Measurements from ENCODE around the gene SHC3.

SHC3 gene

DNA sequence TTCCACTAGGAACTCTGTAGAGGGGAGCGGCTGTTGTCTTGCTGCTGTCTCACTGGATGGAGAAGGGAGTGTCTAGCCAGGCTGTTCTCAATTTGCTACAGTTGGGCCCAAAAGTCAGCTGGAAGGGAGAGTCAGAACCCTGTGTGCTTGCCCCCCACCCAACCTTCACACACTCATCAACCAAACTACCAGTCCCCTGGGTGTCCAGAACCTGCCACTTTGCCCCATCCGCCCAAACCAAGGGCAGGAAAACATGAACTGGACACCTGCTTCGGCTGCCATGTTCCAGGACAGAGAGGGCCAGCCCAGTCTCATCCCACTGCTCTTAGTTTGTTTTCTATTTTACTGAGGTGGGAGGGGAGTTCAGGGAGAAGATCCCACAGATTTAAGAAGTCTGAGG is 105.2 kb downstream of the SHC3 start:
- no peak for DNase-seq (ENCODE audit: extremely low read depth, low read depth)
- no peak overlapping the region for H3K4me3 ChIP-seq (replicated peaks; ENCODE audit: low read depth, low read length)
- TF ChIP-seq, protein P1, sequence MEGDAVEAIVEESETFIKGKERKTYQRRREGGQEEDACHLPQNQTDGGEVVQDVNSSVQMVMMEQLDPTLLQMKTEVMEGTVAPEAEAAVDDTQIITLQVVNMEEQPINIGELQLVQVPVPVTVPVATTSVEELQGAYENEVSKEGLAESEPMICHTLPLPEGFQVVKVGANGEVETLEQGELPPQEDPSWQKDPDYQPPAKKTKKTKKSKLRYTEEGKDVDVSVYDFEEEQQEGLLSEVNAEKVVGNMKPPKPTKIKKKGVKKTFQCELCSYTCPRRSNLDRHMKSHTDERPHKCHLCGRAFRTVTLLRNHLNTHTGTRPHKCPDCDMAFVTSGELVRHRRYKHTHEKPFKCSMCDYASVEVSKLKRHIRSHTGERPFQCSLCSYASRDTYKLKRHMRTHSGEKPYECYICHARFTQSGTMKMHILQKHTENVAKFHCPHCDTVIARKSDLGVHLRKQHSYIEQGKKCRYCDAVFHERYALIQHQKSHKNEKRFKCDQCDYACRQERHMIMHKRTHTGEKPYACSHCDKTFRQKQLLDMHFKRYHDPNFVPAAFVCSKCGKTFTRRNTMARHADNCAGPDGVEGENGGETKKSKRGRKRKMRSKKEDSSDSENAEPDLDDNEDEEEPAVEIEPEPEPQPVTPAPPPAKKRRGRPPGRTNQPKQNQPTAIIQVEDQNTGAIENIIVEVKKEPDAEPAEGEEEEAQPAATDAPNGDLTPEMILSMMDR (IDR thresholded peaks at IDR 0.05; ENCODE audit: low read depth, low read length, missing control alignments) = no peak

GRCh38 chr9:89071591-89071990 is 107.0 kb downstream of the SHC3 start:
- TF ChIP-seq, protein P1 (IDR thresholded peaks at IDR 0.05; ENCODE audit: low read depth, low read length, missing control alignments) = no peak
- DNase-seq (ENCODE audit: extremely low read depth, low read depth) = no peak
- H3K4me3 ChIP-seq (replicated peaks; ENCODE audit: low read depth, low read length) = no peak overlapping the region

DNA sequence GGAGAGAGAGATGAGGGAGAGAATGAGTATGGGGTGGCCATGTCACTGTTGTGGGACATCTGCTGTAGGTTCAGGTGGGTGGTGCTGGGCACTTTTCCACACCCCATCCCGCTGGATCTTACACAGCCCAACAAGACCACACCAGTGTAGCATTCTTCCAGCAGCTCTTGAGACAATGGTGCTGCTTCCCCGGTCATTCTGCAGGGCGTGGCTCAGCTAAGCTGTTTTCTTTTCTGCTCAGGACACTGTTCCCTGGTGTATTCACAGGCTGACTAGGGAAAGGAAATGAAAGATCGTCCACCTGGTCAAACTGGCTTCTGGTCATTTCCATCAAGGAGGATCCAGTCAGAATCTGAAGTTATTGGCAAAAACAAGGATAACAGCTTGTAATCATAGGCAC is 111.8 kb downstream of the SHC3 start:
- H3K4me3 ChIP-seq (replicated peaks; ENCODE audit: low read depth, low read length) = no peak overlapping the region
- TF ChIP-seq, protein P1 (IDR thresholded peaks at IDR 0.05; ENCODE audit: low read depth, low read length, missing control alignments) = no peak
- DNase-seq (ENCODE audit: extremely low read depth, low read depth) = no peak

GRCh38 chr9:89065921-89066320 is 112.7 kb downstream of the SHC3 start:
- no peak for DNase-seq (ENCODE audit: extremely low read depth, low read depth)
- no peak overlapping the region for H3K4me3 ChIP-seq (replicated peaks; ENCODE audit: low read depth, low read length)
- TF ChIP-seq, protein P1 (IDR thresholded peaks at IDR 0.05; ENCODE audit: low read depth, low read length, missing control alignments) = no peak

GRCh38 chr9:89060790-89061189 is 117.8 kb downstream of the SHC3 start:
- TF ChIP-seq, protein P1 (IDR thresholded peaks at IDR 0.05; ENCODE audit: low read depth, low read length, missing control alignments) = no peak
- DNase-seq (ENCODE audit: extremely low read depth, low read depth) = no peak
- no peak overlapping the region for H3K4me3 ChIP-seq (replicated peaks; ENCODE audit: low read depth, low read length)

DNA sequence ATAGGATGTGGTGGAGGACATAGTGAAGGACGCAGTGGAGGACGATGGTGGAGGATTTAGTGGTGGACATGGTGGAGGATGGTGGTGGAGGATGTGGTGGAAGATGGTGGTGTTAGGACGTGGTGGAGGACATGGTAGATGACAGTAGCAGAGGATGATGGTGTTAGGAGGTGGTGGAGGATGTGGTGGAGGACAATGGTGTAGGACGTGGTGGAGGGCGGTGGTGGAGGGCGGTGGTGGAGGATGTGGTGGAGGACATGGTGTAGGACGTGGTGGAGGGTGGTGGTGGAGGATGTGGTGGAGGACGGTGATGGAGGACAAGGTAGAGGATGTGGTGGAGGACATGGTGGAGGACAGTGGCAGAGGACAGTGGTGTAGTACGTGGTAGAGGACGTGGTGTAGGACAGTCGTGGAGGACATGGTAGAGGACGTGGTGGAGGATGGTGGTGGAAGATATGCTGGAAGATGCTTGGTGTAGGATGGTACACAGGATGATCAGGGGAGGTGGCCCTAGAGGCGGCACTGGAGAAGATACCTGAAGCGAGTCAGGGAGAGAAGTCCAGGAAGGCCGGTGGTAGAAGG is 118.6 kb downstream of the SHC3 start:
- no peak for DNase-seq (ENCODE audit: extremely low read depth, low read depth)
- no peak overlapping the region for H3K4me3 ChIP-seq (replicated peaks; ENCODE audit: low read depth, low read length)
- TF ChIP-seq, protein P1 (IDR thresholded peaks at IDR 0.05; ENCODE audit: low read depth, low read length, missing control alignments) = no peak

- no peak overlapping the region for H3K4me3 ChIP-seq (replicated peaks; ENCODE audit: low read depth, low read length)
- TF ChIP-seq, protein P1 (IDR thresholded peaks at IDR 0.05; ENCODE audit: low read depth, low read length, missing control alignments) = no peak
- no peak for DNase-seq (ENCODE audit: extremely low read depth, low read depth)
Observed at GRCh38 chr9:89058906-89059305, 119.7 kb downstream of the SHC3 start.
